Endothelial cell of umbilical vein (primary cell): ENCODE data around the gene TCF25. TPM values are rescaled to one million over a fixed set of nuclear protein-coding genes. Genes with fewer than 3 reads are reported as not detected.

ENCODE experiments used
- BruUV-seq: library from RNA; stranded (reverse); fragments of 400-500 nt; replicated peaks from 2 replicates; lab custom pipeline; 2021; lab: Mats Ljungman, UMichigan
- CTCF ChIA-PET: fragments of 300-600, 350-600 bp; sonication (Branson Sonifier 250); formaldehyde crosslinking; loops from one replicate; lab custom pipeline; 2021; ENCODE audit warnings: antibody characterized with exemption, inconsistent platforms; lab: Charles Lee
- POLR2A ChIA-PET: fragments of 300-600, 350-600 bp; sonication (Branson Sonifier 250); formaldehyde crosslinking; loops from one replicate; lab custom pipeline; 2021; ENCODE audit warnings: antibody characterized with exemption, inconsistent platforms; lab: Charles Lee
- DNase-seq: peaks from one replicate; pipeline ENCODE4 v3.0.0-alpha.2; 2011; ENCODE audit warnings: low read depth, low spot score
- FAIRE-seq: peaks from 2 replicates; lab custom pipeline; 2011; peaks lifted over from hg19 to GRCh38; lab: Jason Lieb, UNC
- H2AFZ ChIP-seq: 2 replicates; pipeline ENCODE4 v1.6.0; 2012; ENCODE audit warnings: low read depth, low read length, control low read depth, inconsistent platforms
- H3K27ac ChIP-seq: 2 replicates; pipeline ENCODE4 v1.5.1; 2011; ENCODE audit warnings: low read depth, mild to moderate bottlenecking, control low read depth, low read length, moderate library complexity; ENCODE audit not compliant: insufficient read depth
- H3K27me3 ChIP-seq, 2 experiments: 2 replicates each; pipeline versions ENCODE4 v1.6.0 to v1.6.1; 2011; ENCODE audit warnings: low read length in 2 of 2, mixed read lengths in 1 of 2; ENCODE audit not compliant: control insufficient read depth in 2 of 2, insufficient read depth in 2 of 2
- H3K36me3 ChIP-seq, 2 experiments: 2 replicates in 1 of 2; 3 replicates in 1 of 2; pipeline ENCODE4 v1.5.1; 2011; ENCODE audit warnings: low read length in 2 of 2, mild to moderate bottlenecking in 1 of 2, moderate library complexity in 1 of 2; ENCODE audit not compliant: control insufficient read depth in 2 of 2, insufficient read depth in 2 of 2; ENCODE audit errors: extremely low read depth in 1 of 2
- H3K4me1 ChIP-seq: 3 replicates; pipeline ENCODE4 v1.5.1; 2011; ENCODE audit warnings: mild to moderate bottlenecking, low read length; ENCODE audit not compliant: control insufficient read depth, insufficient read depth; ENCODE audit errors: extremely low read depth
- H3K4me2 ChIP-seq: 2 replicates; pipeline ENCODE4 v1.6.1; 2011; ENCODE audit warnings: low read length, control low read depth, mixed read lengths; ENCODE audit not compliant: insufficient read depth
- H3K4me3 ChIP-seq, 3 experiments: fragments of 200-600 bp in 1 of 3; sonication (generic), shearing (Covaris generic) in 1 of 3; replicated peaks in 1 of 3; 2 replicates each; pipeline ENCODE4 v1.5.1; 2011 to 2016; ENCODE audit warnings: control low read depth in 3 of 3, low read length in 3 of 3, mild to moderate bottlenecking in 2 of 3, inconsistent platforms in 1 of 3, low read depth in 1 of 3, moderate library complexity in 1 of 3; ENCODE audit not compliant: insufficient read depth in 1 of 3
- H3K79me2 ChIP-seq: 2 replicates; pipeline ENCODE4 v1.6.0; 2012; ENCODE audit warnings: low read length, inconsistent platforms; ENCODE audit not compliant: control insufficient read depth, insufficient read depth
- H3K9ac ChIP-seq: replicated peaks from 2 replicates; pipeline ENCODE3; 2011; ENCODE audit warnings: low read length, control low read depth; ENCODE audit not compliant: insufficient read depth; ENCODE audit errors: extremely low read depth
- H3K9me1 ChIP-seq: replicated peaks from 3 replicates; pipeline ENCODE4 v1.6.0; 2011; ENCODE audit warnings: mild to moderate bottlenecking, low read length; ENCODE audit not compliant: control insufficient read depth, insufficient read depth; ENCODE audit errors: extremely low read depth
- H3K9me3 ChIP-seq: replicated peaks from 2 replicates; pipeline ENCODE4 v1.5.1; 2012; ENCODE audit warnings: low read length, inconsistent platforms; ENCODE audit not compliant: control insufficient read depth, insufficient read depth
- H4K20me1 ChIP-seq: replicated peaks from 2 replicates; pipeline ENCODE3; 2011; ENCODE audit warnings: mild to moderate bottlenecking, low read length; ENCODE audit not compliant: control insufficient read depth, insufficient read depth; ENCODE audit errors: extremely low read depth
- CTCF ChIP-seq, 2 donors: IDR thresholded peaks; 1 replicate in 1 of 2; 2 replicates in 1 of 2; pipeline ENCODE4 v1.5.1; 2011; ENCODE audit warnings: low read length in 2 of 2, mild to moderate bottlenecking in 2 of 2, moderate library complexity in 2 of 2, control low read depth in 1 of 2, inconsistent platforms in 1 of 2, low read depth in 1 of 2; ENCODE audit not compliant: insufficient read depth in 1 of 2; ENCODE audit errors: extremely low read depth in 1 of 2
- EZH2 ChIP-seq: IDR thresholded peaks from 2 replicates; pipeline ENCODE4 v1.6.1; 2012; ENCODE audit warnings: borderline replicate concordance, low read depth, mild to moderate bottlenecking, moderate library complexity, low read length, inconsistent platforms; ENCODE audit not compliant: severe bottlenecking
- FOS ChIP-seq: IDR thresholded peaks from 2 replicates; pipeline ENCODE4 v1.6.1; 2011; ENCODE audit warnings: mild to moderate bottlenecking, low read length, moderate library complexity, borderline replicate concordance; ENCODE audit not compliant: insufficient read depth
- GATA2 ChIP-seq: IDR thresholded peaks from 2 replicates; pipeline ENCODE4 v1.7.0; 2011; ENCODE audit warnings: low read depth, mild to moderate bottlenecking, moderate library complexity, mixed read lengths, low read length; ENCODE audit not compliant: insufficient read length, insufficient read depth
- JUN ChIP-seq: IDR thresholded peaks from 2 replicates; pipeline ENCODE4 v1.6.1; 2011; ENCODE audit warnings: borderline replicate concordance, low read depth; ENCODE audit not compliant: insufficient read length, insufficient read depth
- MAX ChIP-seq: IDR thresholded peaks from 2 replicates; pipeline ENCODE4 v1.6.1; 2011; ENCODE audit not compliant: insufficient read depth, insufficient read length
- MYC ChIP-seq: IDR thresholded peaks from one replicate; pipeline ENCODE4 v1.6.1; 2011; ENCODE audit warnings: mild to moderate bottlenecking, low read depth, low read length
- POLR2A ChIP-seq: IDR thresholded peaks from 2 replicates; pipeline ENCODE4 v1.6.1; 2012; ENCODE audit warnings: low read depth, mild to moderate bottlenecking, control low read depth, low read length
- POLR2AphosphoS5 ChIP-seq: IDR thresholded peaks from 2 replicates; pipeline ENCODE4 v1.6.1; 2012; ENCODE audit warnings: low read depth, mild to moderate bottlenecking, control low read depth, low read length, moderate library complexity; ENCODE audit not compliant: insufficient read depth
- dilution Hi-C: fragments of 300-500 bp; cut with MboI; formaldehyde crosslinking; loops from one replicate; pipeline ENCODE4 v1.15.0; 2019; ENCODE audit warnings: low sequenced_read_pairs; ENCODE audit not compliant: extremely low pct_ligation_motif_present
- intact Hi-C: fragments of 100-400 bp; cut with micrococcal nuclease; formaldehyde crosslinking; loops from one replicate; pipeline ENCODE4 v1.10.0; 2022
- polyA plus RNA-seq, 4 experiments: library from polyadenylated mRNA; depleted of rRNA in 3 of 4; stranded (reverse) in 3 of 4; unstranded in 1 of 4; fragments of >200 nt; gene quantifications; 2 replicates each; pipeline versions ENCODE4 v1.2.1 to v1.2.3, GENCODE V29; 2011 to 2012; ENCODE audit warnings: missing spikeins in 1 of 4
- total RNA-seq: library from RNA; stranded (reverse); gene quantifications from 2 replicates; pipeline ENCODE4 v1.2.3, GENCODE V29; 2021

The TCF25 gene
- total and polyA plus RNA-seq, 2 donors (not counting 3 experiments of a cell fraction or from before 2014, with no cell fraction given), result 193 to 234 TPM

GRCh38 chr16:89921702-89922476 is 48.5 kb downstream of the TCF25 start:
- no peaks in the 10 kb centered on the region for H4K20me1 ChIP-seq
- H3K79me2 ChIP-seq, result peaks cover 2% of the 10 kb centered on the region
- BruUV-seq, result TSS peak; percentile 68
- peak overlapping the region; percentile 97 for H3K9ac ChIP-seq
- dilution Hi-C loops, result no loop called here
- H3K27me3 ChIP-seq, result no peaks in the 10 kb centered on the region
- DNase-seq (peak; percentile 91), FAIRE-seq (peak; percentile 99)
- H3K9me3 ChIP-seq, result no peaks in the 10 kb centered on the region
- H2AFZ ChIP-seq, result no peak overlapping the region
- intact Hi-C loops, result loop anchor here (1.0 to 5.0 kb wide), 5 partner anchors 49 to 220 kb away; partner anchors contain the start of genes FANCA, SPATA2L, TCF25 and VPS9D1
- peaks cover 41% of the 10 kb centered on the region for H3K4me1 ChIP-seq
- CTCF ChIA-PET, result interaction anchor here (0.9 to 2.2 kb wide), 4 partner anchors 9 to 98 kb away, joined by 4 to 24 read pairs (median 6); partner anchors contain the start of gene DBNDD1
- TF ChIP-seq JUN (peak; percentile 50), EZH2 (no peak), FOS (peak; percentile 88), GATA2 (no peak), MYC (no peak), CTCF (IDR thresholded peaks at IDR 0.05; ENCODE audit: extremely low read depth in 1 of 2, insufficient read depth in 1 of 2, low read depth in 1 of 2, low read length in 2 of 2) (no peak), POLR2AphosphoS5 (peak; percentile 91), POLR2A (peak; percentile 92), MAX (no peak)
- H3K9me1 ChIP-seq, result no peaks in the 10 kb centered on the region
- peak overlapping the region; percentile 97 for H3K4me2 ChIP-seq
- peak overlapping the region; percentile 99 for H3K27ac ChIP-seq
- POLR2A ChIA-PET, result interaction anchor here (0.6 to 2.6 kb wide), 7 partner anchors 8 to 104 kb away, joined by 3 to 21 read pairs (median 3); no protein-coding TSS in a partner anchor
- no peaks in the 10 kb centered on the region for H3K36me3 ChIP-seq
- H3K4me3 ChIP-seq, result peak overlapping the region; percentile 75 to 84 (median 79)
